Activated CD8-positive, alpha-beta memory T cell treated with anti-CD3 and anti-CD28 coated beads for 36 hours (primary cell): Measurements from ENCODE around the gene GMDS. TPM values are rescaled to one million over a fixed set of nuclear protein-coding genes. Genes with fewer than 3 reads are reported as not detected.

Source experiments
- CTCF ChIA-PET: fragments of 350-600 bp; sonication (Branson Sonifier 250); formaldehyde crosslinking; loops from one replicate; lab custom pipeline; 2021; ENCODE audit warnings: antibody characterized with exemption; lab: Charles Lee
- POLR2A ChIA-PET: fragments of 350-600 bp; sonication (Branson Sonifier 250); formaldehyde crosslinking; loops from one replicate; lab custom pipeline; 2021; ENCODE audit warnings: antibody characterized with exemption; lab: Charles Lee
- total RNA-seq, 2 experiments: library from RNA; stranded (reverse); gene quantifications; one replicate each; pipeline ENCODE4 v1.2.3, GENCODE V29; 2021

Gene GMDS
- total RNA-seq, 2 experiments from 2014 or later: 36.0 to 37.1 TPM

- ChIA-PET POLR2A (no interaction called here), CTCF (no interaction called here)
Measured at GRCh38 chr6:1906014-1906413, 339.4 kb downstream of the GMDS start.

DNA sequence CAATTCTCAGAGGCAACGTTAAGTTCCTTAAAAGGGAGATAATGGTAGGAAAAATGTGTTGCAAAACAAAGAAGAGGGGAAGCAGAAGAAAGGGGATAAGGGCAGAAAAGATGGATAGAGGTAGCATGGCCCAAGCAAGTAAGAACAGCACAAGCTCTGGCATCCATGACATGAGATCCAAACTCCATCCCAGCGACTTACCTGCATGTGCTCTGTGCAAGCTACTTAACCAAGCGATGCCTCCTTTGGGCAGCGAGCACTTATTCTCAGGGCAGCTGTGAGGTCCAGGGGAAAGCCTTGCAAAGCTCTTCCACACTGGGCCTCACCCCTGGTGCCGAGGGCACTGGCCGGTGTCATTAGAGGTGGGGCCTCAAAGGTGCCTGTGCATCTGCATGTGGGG, 340.5 kb downstream of the GMDS start:
- CTCF ChIA-PET: no interaction called here
- POLR2A ChIA-PET: no interaction called here

- CTCF ChIA-PET: no interaction called here
- POLR2A ChIA-PET: no interaction called here
Measured at GRCh38 chr6:1904466-1904799, 341.0 kb downstream of the GMDS start.

GRCh38 chr6:1903780-1904465, 341.5 kb downstream of the GMDS start:
- CTCF ChIA-PET: no interaction called here
- POLR2A ChIA-PET: no interaction called here

GRCh38 chr6:1901556-1901955, 343.8 kb downstream of the GMDS start:
- ChIA-PET POLR2A (no interaction called here), CTCF (interaction anchor here (0.6 kb wide), 1 partner anchor 733 kb away, joined by 3 read pairs; no protein-coding TSS in a partner anchor)

GRCh38 chr6:1896897-1897296, 348.5 kb downstream of the GMDS start:
- ChIA-PET POLR2A (no interaction called here), CTCF (no interaction called here)

DNA sequence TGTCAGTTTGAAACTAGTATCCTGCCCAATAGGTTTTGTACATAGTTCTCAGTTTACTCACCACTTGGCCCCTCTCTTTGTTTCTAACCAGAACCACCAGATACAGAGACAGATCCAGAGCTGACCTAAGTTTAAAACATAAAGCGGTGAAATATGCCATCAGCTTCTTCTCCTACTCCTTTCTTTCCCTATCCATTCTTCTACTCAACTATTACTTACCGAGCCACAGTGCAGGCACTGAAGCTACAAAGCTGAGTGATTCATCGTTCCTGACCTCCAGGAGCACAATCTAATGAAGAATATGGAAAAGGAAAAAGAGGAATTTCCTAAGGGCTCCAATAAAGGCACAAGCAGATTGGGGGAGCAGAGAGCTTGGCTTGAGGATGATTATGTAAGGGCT, 349.7 kb downstream of the GMDS start:
- ChIA-PET POLR2A (no interaction called here), CTCF (no interaction called here)

DNA sequence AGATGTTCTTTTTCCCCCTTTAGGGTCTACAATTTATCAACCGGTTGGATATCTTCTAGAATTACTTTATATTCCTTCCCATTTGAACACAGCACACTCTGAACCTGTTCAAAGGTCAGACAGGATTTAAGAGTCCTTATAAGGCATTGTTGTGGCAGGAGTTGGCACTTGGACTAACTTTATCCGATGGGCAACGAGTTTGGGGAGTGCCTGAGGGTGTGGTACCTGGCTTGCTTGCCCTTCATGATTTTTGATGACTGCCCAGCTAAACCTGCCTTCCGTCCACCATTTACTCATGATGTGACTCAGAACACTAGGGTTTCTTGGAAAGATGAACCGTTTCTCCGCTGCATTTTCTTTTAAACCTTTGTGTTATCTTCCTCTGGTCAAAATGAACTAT, 350.5 kb downstream of the GMDS start:
- ChIA-PET CTCF (no interaction called here), POLR2A (no interaction called here)

GRCh38 chr6:1893470-1894130, 351.8 kb downstream of the GMDS start:
- ChIA-PET CTCF (no interaction called here), POLR2A (no interaction called here)

GRCh38 chr6:1892716-1893115, 352.7 kb downstream of the GMDS start:
- ChIA-PET POLR2A (no interaction called here), CTCF (no interaction called here)

GRCh38 chr6:1890987-1891386, 354.4 kb downstream of the GMDS start:
- POLR2A ChIA-PET: no interaction called here

GRCh38 chr6:1890071-1890470, 355.3 kb downstream of the GMDS start:
- POLR2A ChIA-PET: no interaction called here
- CTCF ChIA-PET: no interaction called here

More at GRCh38 chr6:1890987-1891386, 354.4 kb downstream of the GMDS start:
- CTCF ChIA-PET: no interaction called here

- ChIA-PET POLR2A (no interaction called here), CTCF (no interaction called here)
Measured at GRCh38 chr6:1885576-1886011, 359.8 kb downstream of the GMDS start.

DNA sequence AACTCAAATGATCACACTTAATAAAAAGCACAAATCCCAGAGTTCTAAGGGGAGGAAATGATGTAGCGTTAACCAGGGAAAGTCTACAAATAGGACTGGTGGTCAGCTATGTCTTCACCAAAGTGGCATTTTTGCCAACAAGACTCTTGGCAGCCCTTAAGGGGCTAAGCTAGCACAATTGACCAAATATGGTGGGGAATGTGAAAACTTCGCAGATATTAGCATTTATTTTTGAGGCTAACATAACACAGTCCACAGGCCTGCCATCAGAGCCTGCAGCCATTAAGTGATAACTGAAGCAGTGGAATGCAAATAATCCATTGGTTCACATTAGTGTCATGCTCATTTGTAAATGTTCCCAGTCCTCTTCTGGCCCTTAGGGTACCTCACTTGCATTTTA, 361.1 kb downstream of the GMDS start:
- CTCF ChIA-PET: no interaction called here
- POLR2A ChIA-PET: no interaction called here

DNA sequence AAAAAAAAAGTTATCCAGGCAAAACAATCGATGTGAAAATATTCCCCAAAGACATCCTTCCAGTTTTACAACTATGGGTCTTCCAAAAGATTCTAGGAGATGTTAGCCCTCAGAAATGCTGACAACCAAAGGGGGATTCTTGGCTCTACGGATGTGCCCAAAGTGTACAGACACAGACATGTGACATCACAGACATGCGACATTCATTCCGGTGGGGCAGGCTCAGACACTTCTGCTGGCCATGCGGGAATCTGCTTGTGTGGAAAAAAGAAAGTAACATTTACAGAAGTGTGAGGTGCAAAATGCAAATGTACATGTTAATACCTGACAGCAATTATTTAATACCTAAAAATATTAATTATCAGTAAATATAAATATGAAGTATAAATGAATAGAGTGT, 367.1 kb downstream of the GMDS start:
- POLR2A ChIA-PET: no interaction called here

GRCh38 chr6:1873781-1874180, 371.6 kb downstream of the GMDS start:
- POLR2A ChIA-PET: no interaction called here
- CTCF ChIA-PET: no interaction called here

More for the DNA sequence above, 367.1 kb downstream of the GMDS start:
- CTCF ChIA-PET: interaction anchor here (0.7 kb wide), 1 partner anchor 394 kb away, joined by 3 read pairs; no protein-coding TSS in a partner anchor

- POLR2A ChIA-PET: no interaction called here
Measured at GRCh38 chr6:1872649-1873131, 372.7 kb downstream of the GMDS start.

DNA sequence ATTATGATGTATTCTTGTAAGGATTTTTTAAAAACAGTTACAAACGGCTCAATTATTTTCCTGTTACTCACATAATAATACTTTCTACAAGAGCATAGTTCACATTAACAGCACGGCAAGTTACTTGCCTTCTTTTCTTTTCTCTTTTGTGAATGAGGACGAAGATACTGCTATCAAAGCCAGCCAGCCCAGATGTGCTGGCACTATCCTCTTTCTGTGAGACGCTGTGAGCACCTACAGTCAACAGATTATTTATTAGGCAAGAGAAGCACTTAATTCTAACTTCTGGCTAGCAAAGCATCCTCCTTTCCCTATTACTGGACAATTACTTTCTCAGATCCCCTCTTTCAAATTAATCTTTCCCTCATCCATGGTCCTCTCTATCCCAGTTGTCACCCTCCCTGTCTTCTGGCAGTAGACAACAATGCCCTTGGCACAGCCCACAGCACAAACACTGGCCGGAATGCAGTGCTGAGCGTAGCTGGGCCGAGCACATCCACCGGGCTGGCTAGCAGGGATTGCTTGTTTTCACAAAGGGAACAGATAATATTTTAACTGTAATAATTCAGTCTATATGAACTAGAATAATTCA, 373.6 kb downstream of the GMDS start:
- CTCF ChIA-PET: no interaction called here
- POLR2A ChIA-PET: no interaction called here

More at GRCh38 chr6:1872649-1873131, 372.7 kb downstream of the GMDS start:
- CTCF ChIA-PET: no interaction called here

GRCh38 chr6:1870932-1871331, 374.5 kb downstream of the GMDS start:
- ChIA-PET CTCF (no interaction called here), POLR2A (no interaction called here)

DNA sequence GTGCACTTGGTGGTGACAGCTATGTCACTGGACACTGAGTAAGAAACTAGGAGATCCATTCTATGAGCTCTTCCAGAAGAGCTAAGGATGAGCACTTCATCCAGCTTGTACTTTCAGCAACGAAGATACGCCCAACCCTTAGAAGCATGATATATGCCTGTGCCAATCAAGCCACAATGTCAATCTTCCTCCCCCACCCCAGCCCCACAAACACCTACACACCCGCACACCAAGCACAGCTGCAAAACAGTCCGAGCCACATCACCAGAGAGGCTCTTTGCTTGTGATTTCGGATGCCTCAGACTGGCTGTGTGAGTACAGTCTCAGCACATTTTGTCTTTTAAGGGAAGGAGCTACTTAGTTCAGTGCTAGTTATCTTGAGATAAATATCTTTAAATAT, 375.2 kb downstream of the GMDS start:
- POLR2A ChIA-PET: no interaction called here

DNA sequence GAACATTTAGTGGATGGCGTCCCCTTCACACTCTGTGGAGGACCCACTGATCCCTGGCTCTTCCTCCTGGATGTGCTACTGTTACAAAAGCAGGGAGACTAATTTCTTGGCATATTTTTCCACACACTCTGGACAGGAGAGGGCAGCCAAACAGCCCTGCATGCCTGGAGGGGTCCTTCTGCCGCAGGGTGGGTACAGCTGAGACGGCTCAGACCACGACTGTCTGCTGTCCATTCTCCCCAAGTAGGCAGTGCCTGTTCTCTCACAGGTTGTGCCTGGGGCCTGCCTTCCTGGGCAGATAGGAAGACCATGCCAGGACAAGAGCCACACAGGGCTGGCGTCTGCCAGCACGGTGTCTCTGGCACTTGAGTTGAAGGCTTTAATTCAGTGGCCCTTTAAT, 375.6 kb downstream of the GMDS start:
- POLR2A ChIA-PET: no interaction called here
- CTCF ChIA-PET: no interaction called here

More for the DNA sequence above, 375.2 kb downstream of the GMDS start:
- CTCF ChIA-PET: no interaction called here
